ENCODE measurements around the gene BCL7B. TPM values are rescaled to one million over a fixed set of nuclear protein-coding genes. Genes with fewer than 3 reads are reported as not detected.
"Not testable (repeated sequence)": the region's sequence is repeated elsewhere in the genome, so short reads cannot be mapped to it uniquely, and the experiment has no call there.

The BCL7B gene
- total and polyA plus RNA-seq, 2 of the 4 experiments (the other 2 are of a cell fraction), result 7.2 to 51.3 TPM

DNA sequence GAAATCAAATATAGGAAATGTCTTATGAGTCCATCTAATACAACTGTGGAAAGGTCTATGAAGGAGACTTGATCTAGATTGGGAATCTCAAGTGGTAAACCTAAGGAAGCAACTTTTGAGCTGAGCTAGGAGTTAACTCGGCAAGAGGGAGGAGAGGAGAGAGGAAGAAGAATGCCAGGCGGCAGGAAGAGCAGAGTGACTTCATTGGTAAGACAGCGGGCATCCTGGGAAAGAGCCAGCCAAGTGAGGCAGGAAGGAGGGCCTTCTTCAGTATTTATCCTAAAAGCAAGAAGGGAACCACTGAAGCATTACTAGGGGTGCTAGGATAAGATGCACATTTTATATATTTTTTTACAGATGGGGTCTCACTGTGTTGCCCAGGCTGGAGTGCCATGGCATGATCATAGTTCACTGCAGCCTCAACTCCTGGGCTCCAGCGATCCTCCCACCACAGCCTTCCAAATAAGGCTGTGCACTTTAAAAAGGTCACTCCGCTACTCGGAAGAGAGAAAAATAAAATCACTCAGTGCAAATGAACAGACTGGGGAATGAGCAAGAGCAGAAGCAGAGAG is 2.0 kb downstream of the BCL7B start:
- no peak overlapping the region for H2BK15ac ChIP-seq (ENCODE audit: low read depth, low read length)
- WGBS, 2 experiments (ENCODE audit: extremely low coverage in 2 of 2, insufficient read length in 1 of 2), result 80% methylated on average over 1 of the region's 6 CpGs; no CpG with 5 or more reads in 1 of the 2 experiments

DNA sequence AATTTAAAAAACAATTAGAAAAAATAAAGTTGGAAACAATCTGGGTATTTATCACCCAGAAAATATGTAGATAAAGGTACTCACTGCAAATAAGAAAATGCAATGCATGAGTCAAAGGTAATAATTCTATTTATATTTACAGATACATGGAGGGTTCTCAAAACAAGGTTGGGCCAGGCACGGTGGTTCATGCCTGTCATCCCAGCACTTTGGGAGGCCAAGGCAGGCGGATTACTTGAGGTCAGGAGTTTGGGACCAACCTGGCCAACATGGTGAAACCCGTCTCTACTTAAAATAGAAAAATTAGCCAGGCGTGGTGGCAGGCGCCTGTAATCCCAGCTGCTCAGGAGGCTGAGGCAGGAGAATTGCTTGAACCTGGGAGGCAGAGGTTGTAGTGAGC is 7.4 kb downstream of the BCL7B start:
- H2BK5ac ChIP-seq (ENCODE audit: low read depth, low read length, poor library complexity, severe bottlenecking); H3K4me2 ChIP-seq (ENCODE audit: low read depth, low read length); H2AK9ac ChIP-seq (replicated peaks; ENCODE audit: low read depth, low read length, poor library complexity); H3K23ac ChIP-seq (ENCODE audit: low read depth, low read length); H2BK20ac ChIP-seq (ENCODE audit: low read depth, low read length); intact Hi-C loops (cut with micrococcal nuclease); CTCF ChIA-PET; dilution Hi-C loops (cut with HindIII; ENCODE audit: low sequenced_read_pairs, unreplicated experiment); H2AFZ ChIP-seq (replicated peaks; ENCODE audit: low read length, poor library complexity); H3K4me1 ChIP-seq (ENCODE audit: control insufficient read depth, insufficient read depth, low read length); H3K9me1 ChIP-seq (ENCODE audit: insufficient read depth, low read length); H4K91ac ChIP-seq (ENCODE audit: insufficient read depth, low read depth, low read length); H3K4me3 ChIP-seq (ENCODE audit: insufficient read depth, low read depth, low read length); H3K9me3 ChIP-seq (ENCODE audit: control insufficient read depth, insufficient read depth, low read length); H3K9ac ChIP-seq (ENCODE audit: low read depth, low read length); in situ Hi-C loops (cut with MboI; ENCODE audit: low sequenced_read_pairs); ATAC-seq (ENCODE audit: low read depth); H3K56ac ChIP-seq (ENCODE audit: extremely low read depth, insufficient read depth, low read length); H2BK120ac ChIP-seq (ENCODE audit: low read depth, low read length); DNase-seq; H2BK15ac ChIP-seq (ENCODE audit: low read depth, low read length); H3K14ac ChIP-seq (replicated peaks; ENCODE audit: low read depth, low read length); BruUV-seq (replicated peaks); H2AK5ac ChIP-seq (ENCODE audit: low read depth, low read length); H3K4ac ChIP-seq (ENCODE audit: low read depth, low read length); H3K27ac ChIP-seq (ENCODE audit: insufficient read depth, low read length); H3K18ac ChIP-seq (ENCODE audit: low read depth, low read length); POLR2A ChIA-PET (ENCODE audit: unreplicated experiment); H4K8ac ChIP-seq (ENCODE audit: low read depth in 2 of 2, low read length in 2 of 2); H3K27me3 ChIP-seq (ENCODE audit: control insufficient read depth, insufficient read depth, low read length); H4K5ac ChIP-seq (ENCODE audit: low read depth, low read length): not testable (repeated sequence)
- peaks cover 32% of the 10 kb centered on the region for H4K20me1 ChIP-seq (ENCODE audit: insufficient read depth, low read length)
- 90% methylated on average over 2 of the region's 5 CpGs; no CpG with 5 or more reads in 1 of the 2 experiments for WGBS, 2 experiments (ENCODE audit: extremely low coverage in 2 of 2, insufficient read length in 1 of 2)
- peaks cover 29 to 79% of the 10 kb centered on the region in 2 experiments for H3K79me1 ChIP-seq (ENCODE audit: low read depth in 1 of 2, low read length in 2 of 2)
- H3K36me3 ChIP-seq (ENCODE audit: control insufficient read depth, insufficient read depth, low read length), result peaks cover 24% of the 10 kb centered on the region

More for the DNA sequence above, 2.0 kb downstream of the BCL7B start:
- H2BK5ac ChIP-seq (ENCODE audit: low read depth, low read length, poor library complexity, severe bottlenecking), result no peak overlapping the region
- peaks cover 13% of the 10 kb centered on the region for H3K9me1 ChIP-seq (ENCODE audit: insufficient read depth, low read length)
- no peak overlapping the region for H3K56ac ChIP-seq (ENCODE audit: extremely low read depth, insufficient read depth, low read length)
- H3K14ac ChIP-seq (replicated peaks; ENCODE audit: low read depth, low read length), result no peak overlapping the region
- peak overlapping the region; percentile 31 for H2AK9ac ChIP-seq (replicated peaks; ENCODE audit: low read depth, low read length, poor library complexity)
- H3K27me3 ChIP-seq (ENCODE audit: control insufficient read depth, insufficient read depth, low read length), result no peaks in the 10 kb centered on the region
- intact Hi-C loops (cut with micrococcal nuclease) (no loop called here), in situ Hi-C loops (cut with MboI; ENCODE audit: low sequenced_read_pairs) (no loop called here), dilution Hi-C loops (cut with HindIII; ENCODE audit: low sequenced_read_pairs, unreplicated experiment) (no loop called here)
- H3K36me3 ChIP-seq (ENCODE audit: control insufficient read depth, insufficient read depth, low read length), result peaks cover 12% of the 10 kb centered on the region
- no peak for DNase-seq
- no peak overlapping the region for H3K4ac ChIP-seq (ENCODE audit: low read depth, low read length)
- no peak overlapping the region for H3K4me2 ChIP-seq (ENCODE audit: low read depth, low read length)
- H3K23ac ChIP-seq (ENCODE audit: low read depth, low read length), result no peak overlapping the region
- H3K4me3 ChIP-seq (ENCODE audit: insufficient read depth, low read depth, low read length), result no peak overlapping the region
- H4K91ac ChIP-seq (ENCODE audit: insufficient read depth, low read depth, low read length), result no peak overlapping the region
- no peaks in the 10 kb centered on the region for H3K9me3 ChIP-seq (ENCODE audit: control insufficient read depth, insufficient read depth, low read length)
- H4K5ac ChIP-seq (ENCODE audit: low read depth, low read length), result no peak overlapping the region
- POLR2A ChIA-PET (ENCODE audit: unreplicated experiment), result no interaction called here
- no peak overlapping the region for H2AK5ac ChIP-seq (ENCODE audit: low read depth, low read length)
- no TSS peak for BruUV-seq (replicated peaks)
- H4K20me1 ChIP-seq (ENCODE audit: insufficient read depth, low read length), result peaks cover 35% of the 10 kb centered on the region
- no peak for ATAC-seq (ENCODE audit: low read depth)
- no peak overlapping the region for H2AFZ ChIP-seq (replicated peaks; ENCODE audit: low read length, poor library complexity)
- TF ChIP-seq, protein P1, sequence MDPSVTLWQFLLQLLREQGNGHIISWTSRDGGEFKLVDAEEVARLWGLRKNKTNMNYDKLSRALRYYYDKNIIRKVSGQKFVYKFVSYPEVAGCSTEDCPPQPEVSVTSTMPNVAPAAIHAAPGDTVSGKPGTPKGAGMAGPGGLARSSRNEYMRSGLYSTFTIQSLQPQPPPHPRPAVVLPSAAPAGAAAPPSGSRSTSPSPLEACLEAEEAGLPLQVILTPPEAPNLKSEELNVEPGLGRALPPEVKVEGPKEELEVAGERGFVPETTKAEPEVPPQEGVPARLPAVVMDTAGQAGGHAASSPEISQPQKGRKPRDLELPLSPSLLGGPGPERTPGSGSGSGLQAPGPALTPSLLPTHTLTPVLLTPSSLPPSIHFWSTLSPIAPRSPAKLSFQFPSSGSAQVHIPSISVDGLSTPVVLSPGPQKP (IDR thresholded peaks at IDR 0.05; ENCODE audit: borderline replicate concordance, low read depth, low read length), result no peak
- no peak for TF ChIP-seq RFX5 (IDR thresholded peaks at IDR 0.05; ENCODE audit: low read depth, low read length)
- no peak for TF ChIP-seq CHD1 (IDR thresholded peaks at IDR 0.05; ENCODE audit: low read depth, low read length)
- no peak for TF ChIP-seq MAFK (IDR thresholded peaks at IDR 0.05; ENCODE audit: low read depth, low read length)
- no peak for TF ChIP-seq RAD21 (IDR thresholded peaks at IDR 0.05; ENCODE audit: low read length)
- TF ChIP-seq, protein P2, sequence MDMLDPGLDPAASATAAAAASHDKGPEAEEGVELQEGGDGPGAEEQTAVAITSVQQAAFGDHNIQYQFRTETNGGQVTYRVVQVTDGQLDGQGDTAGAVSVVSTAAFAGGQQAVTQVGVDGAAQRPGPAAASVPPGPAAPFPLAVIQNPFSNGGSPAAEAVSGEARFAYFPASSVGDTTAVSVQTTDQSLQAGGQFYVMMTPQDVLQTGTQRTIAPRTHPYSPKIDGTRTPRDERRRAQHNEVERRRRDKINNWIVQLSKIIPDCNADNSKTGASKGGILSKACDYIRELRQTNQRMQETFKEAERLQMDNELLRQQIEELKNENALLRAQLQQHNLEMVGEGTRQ (IDR thresholded peaks at IDR 0.05; ENCODE audit: low read depth, low read length), result no peak
- TF ChIP-seq BHLHE40 (IDR thresholded peaks at IDR 0.05; ENCODE audit: low read depth, low read length), result no peak
- TF ChIP-seq POLR2A (IDR thresholded peaks at IDR 0.05; ENCODE audit: low read depth, low read length), result no peak
- no peak for TF ChIP-seq CEBPB (IDR thresholded peaks at IDR 0.05; ENCODE audit: low read depth, low read length)
- no peak overlapping the region for H3K18ac ChIP-seq (ENCODE audit: low read depth, low read length)
- H2BK20ac ChIP-seq (ENCODE audit: low read depth, low read length), result no peak overlapping the region
- no peak overlapping the region for H2BK120ac ChIP-seq (ENCODE audit: low read depth, low read length)
- peaks cover 15 to 52% of the 10 kb centered on the region in 2 experiments for H3K79me1 ChIP-seq (ENCODE audit: low read depth in 1 of 2, low read length in 2 of 2)
- H4K8ac ChIP-seq (ENCODE audit: low read depth in 2 of 2, low read length in 2 of 2), result no peak overlapping the region
- H3K9ac ChIP-seq (ENCODE audit: low read depth, low read length), result no peak overlapping the region
- no peak overlapping the region for H3K27ac ChIP-seq (ENCODE audit: insufficient read depth, low read length)
- CTCF ChIA-PET, result no interaction called here
- peaks cover 12% of the 10 kb centered on the region for H3K4me1 ChIP-seq (ENCODE audit: control insufficient read depth, insufficient read depth, low read length)
